ENCODE results near the gene TTC6.

The TTC6 gene

GRCh38 chr14:37617864-37618365 lies 22.5 kb downstream of the TTC6 start:
- no peak for DNase-seq (ENCODE audit: low read depth)
- TF ChIP-seq, protein P1, sequence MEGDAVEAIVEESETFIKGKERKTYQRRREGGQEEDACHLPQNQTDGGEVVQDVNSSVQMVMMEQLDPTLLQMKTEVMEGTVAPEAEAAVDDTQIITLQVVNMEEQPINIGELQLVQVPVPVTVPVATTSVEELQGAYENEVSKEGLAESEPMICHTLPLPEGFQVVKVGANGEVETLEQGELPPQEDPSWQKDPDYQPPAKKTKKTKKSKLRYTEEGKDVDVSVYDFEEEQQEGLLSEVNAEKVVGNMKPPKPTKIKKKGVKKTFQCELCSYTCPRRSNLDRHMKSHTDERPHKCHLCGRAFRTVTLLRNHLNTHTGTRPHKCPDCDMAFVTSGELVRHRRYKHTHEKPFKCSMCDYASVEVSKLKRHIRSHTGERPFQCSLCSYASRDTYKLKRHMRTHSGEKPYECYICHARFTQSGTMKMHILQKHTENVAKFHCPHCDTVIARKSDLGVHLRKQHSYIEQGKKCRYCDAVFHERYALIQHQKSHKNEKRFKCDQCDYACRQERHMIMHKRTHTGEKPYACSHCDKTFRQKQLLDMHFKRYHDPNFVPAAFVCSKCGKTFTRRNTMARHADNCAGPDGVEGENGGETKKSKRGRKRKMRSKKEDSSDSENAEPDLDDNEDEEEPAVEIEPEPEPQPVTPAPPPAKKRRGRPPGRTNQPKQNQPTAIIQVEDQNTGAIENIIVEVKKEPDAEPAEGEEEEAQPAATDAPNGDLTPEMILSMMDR (IDR thresholded peaks at IDR 0.05; ENCODE audit: insufficient read depth, low read depth, low read length, missing control alignments): no peak
- H3K4me3 ChIP-seq (ENCODE audit: low read length): no peak overlapping the region

- no peak overlapping the region for H3K4me3 ChIP-seq (ENCODE audit: low read length)
- TF ChIP-seq, protein P1 (IDR thresholded peaks at IDR 0.05; ENCODE audit: insufficient read depth, low read depth, low read length, missing control alignments): no peak
- DNase-seq (ENCODE audit: low read depth): no peak
Measured at GRCh38 chr14:37618498-37619028, 23.1 kb downstream of the TTC6 start.

DNA sequence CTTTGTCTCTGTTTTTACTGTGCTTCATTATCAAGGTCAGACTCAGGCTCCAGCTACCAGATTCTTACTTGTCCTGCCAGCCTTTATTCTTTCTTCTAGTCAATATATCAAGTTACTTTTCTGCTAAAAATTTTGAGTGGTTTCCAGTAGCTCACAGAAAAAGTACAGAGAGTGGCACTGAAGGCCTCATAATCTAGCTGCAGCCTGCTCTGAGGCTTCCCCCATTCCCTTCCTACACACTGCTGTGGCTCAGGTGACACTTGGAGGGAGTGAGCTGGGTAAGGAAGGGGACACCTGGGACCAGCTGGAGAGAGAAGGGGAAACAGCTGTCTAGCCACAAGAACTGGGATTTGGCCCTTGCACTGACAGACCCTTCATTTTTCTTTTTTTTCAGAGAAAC lies 25.4 kb downstream of the TTC6 start:
- TF ChIP-seq, protein P1 (IDR thresholded peaks at IDR 0.05; ENCODE audit: insufficient read depth, low read depth, low read length, missing control alignments): no peak
- DNase-seq (ENCODE audit: low read depth): no peak
- H3K4me3 ChIP-seq (ENCODE audit: low read length): no peak overlapping the region

GRCh38 chr14:37622231-37622923 lies 26.9 kb downstream of the TTC6 start:
- no peak overlapping the region for H3K4me3 ChIP-seq (ENCODE audit: low read length)
- TF ChIP-seq, protein P1 (IDR thresholded peaks at IDR 0.05; ENCODE audit: insufficient read depth, low read depth, low read length, missing control alignments): no peak
- no peak for DNase-seq (ENCODE audit: low read depth)

DNA sequence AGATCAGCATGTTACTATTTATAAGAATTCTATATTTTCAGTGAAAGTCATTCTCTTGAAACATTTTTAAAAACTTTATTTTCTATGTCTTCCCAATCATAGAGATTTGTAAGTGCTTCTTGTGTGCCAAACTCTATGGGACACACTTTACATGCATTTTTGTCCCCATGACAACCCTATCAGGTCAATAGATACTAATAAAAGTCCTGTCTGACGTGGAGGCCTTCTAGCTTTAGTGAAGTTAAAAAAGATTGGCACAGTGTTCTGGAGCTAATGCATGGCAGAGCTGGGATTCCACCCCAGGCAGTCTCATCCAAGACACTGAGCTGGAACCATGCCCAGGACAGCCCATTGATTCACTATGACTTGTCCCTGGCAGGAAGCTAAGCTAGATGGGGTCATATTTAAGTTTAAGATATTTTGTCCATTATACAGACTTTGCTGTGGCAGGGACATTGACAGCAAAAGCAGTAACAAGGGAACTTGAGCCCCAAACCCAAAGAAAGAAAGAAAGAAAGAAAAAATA lies 28.1 kb downstream of the TTC6 start:
- TF ChIP-seq, protein P1 (IDR thresholded peaks at IDR 0.05; ENCODE audit: insufficient read depth, low read depth, low read length, missing control alignments): no peak
- DNase-seq (ENCODE audit: low read depth): peak; percentile 98
- no peak overlapping the region for H3K4me3 ChIP-seq (ENCODE audit: low read length)

DNA sequence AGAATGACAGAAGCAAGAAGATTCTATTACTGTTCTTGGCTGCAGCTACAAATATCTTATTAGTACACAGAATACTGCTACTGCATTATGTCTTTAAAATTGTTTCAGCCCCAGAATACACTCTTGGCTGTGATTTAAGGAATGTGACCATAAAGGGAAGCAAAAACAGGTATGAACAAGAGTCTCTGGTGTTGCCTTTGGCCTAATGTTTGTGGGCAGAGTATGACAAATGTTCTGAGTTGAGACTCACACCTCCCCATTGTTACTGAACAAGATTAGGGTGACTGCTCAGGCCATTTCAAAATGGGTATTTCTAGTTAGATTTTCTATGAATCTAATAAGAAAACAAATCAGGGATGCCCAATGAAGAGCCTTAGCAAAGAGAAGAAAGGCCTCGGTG lies 28.5 kb downstream of the TTC6 start:
- no peak overlapping the region for H3K4me3 ChIP-seq (ENCODE audit: low read length)
- peak; percentile 91 for DNase-seq (ENCODE audit: low read depth)
- TF ChIP-seq, protein P1 (IDR thresholded peaks at IDR 0.05; ENCODE audit: insufficient read depth, low read depth, low read length, missing control alignments): no peak
